ENCODE measurements around the gene MKX. TPM values are rescaled to one million over a fixed set of nuclear protein-coding genes. Genes with fewer than 3 reads are reported as not detected.

The MKX gene
- total RNA-seq, 4 donors from 2014 or later = 0.82 to 2.4 TPM; not detected in 2

- H3K9me3 ChIP-seq = peaks cover 5% of the 10 kb centered on the region in 2 donors
- H3K4me1 ChIP-seq = no peaks in the 10 kb centered on the region
- peaks cover 4% of the 10 kb centered on the region for H3K27me3 ChIP-seq
- 88 to 93% methylated on average over 4 to 5 of the region's 5 CpGs for WGBS, 2 donors (ENCODE audit: low coverage in 1 of 2)
- no peak for TF ChIP-seq POLR2AphosphoS5 (IDR thresholded peaks at IDR 0.05)
- no peak for TF ChIP-seq EP300 (IDR thresholded peaks at IDR 0.05; ENCODE audit: low read depth)
- no peak for TF ChIP-seq POLR2A (IDR thresholded peaks at IDR 0.05)
- no peak for TF ChIP-seq CTCF (IDR thresholded peaks at IDR 0.05)
- intact Hi-C loops (cut with DNase I; ENCODE audit: low total_unique reads) (no loop called here), in situ Hi-C loops (cut with MboI; ENCODE audit: low pct_ligation_motif_present in 1 of 4, low pct_unique_long_range_greater_than_20kb in 1 of 4, low sequenced_read_pairs in 3 of 4) (no loop called here)
- no peak overlapping the region for H3K4me3 ChIP-seq
- H3K36me3 ChIP-seq = no peaks in the 10 kb centered on the region
- DNase-seq = no peak
- no peak overlapping the region for H3K27ac ChIP-seq
These were observed 101.2 kb downstream of the MKX start for GRCh38 chr10:27644307-27644939.

- peaks cover 4% of the 10 kb centered on the region for H3K27me3 ChIP-seq
- H3K9me3 ChIP-seq = peaks cover 5% of the 10 kb centered on the region in 2 donors
- no peak for DNase-seq
- TF ChIP-seq POLR2AphosphoS5 (IDR thresholded peaks at IDR 0.05) (no peak), EP300 (IDR thresholded peaks at IDR 0.05; ENCODE audit: low read depth) (no peak), CTCF (IDR thresholded peaks at IDR 0.05) (no peak), POLR2A (IDR thresholded peaks at IDR 0.05) (no peak)
- no peak overlapping the region for H3K27ac ChIP-seq
- H3K4me1 ChIP-seq = no peaks in the 10 kb centered on the region
- in situ Hi-C loops (cut with MboI; ENCODE audit: low pct_ligation_motif_present in 1 of 4, low pct_unique_long_range_greater_than_20kb in 1 of 4, low sequenced_read_pairs in 3 of 4) (no loop called here), intact Hi-C loops (cut with DNase I; ENCODE audit: low total_unique reads) (no loop called here)
- no peaks in the 10 kb centered on the region for H3K36me3 ChIP-seq
- no peak overlapping the region for H3K4me3 ChIP-seq
- 61 to 70% methylated on average over 2 of the region's 2 CpGs for WGBS, 2 donors (ENCODE audit: low coverage in 1 of 2)
These were observed 102.3 kb downstream of the MKX start for GRCh38 chr10:27643301-27643700.

- 80 to 93% methylated on average over 2 of the region's 2 CpGs for WGBS, 2 donors (ENCODE audit: low coverage in 1 of 2)
- no peaks in the 10 kb centered on the region for H3K4me1 ChIP-seq
- in situ Hi-C loops (cut with MboI; ENCODE audit: low pct_ligation_motif_present in 1 of 4, low pct_unique_long_range_greater_than_20kb in 1 of 4, low sequenced_read_pairs in 3 of 4) (no loop called here), intact Hi-C loops (cut with DNase I; ENCODE audit: low total_unique reads) (no loop called here)
- H3K27me3 ChIP-seq = peaks cover under 1% of the 10 kb centered on the region
- TF ChIP-seq EP300 (IDR thresholded peaks at IDR 0.05; ENCODE audit: low read depth) = no peak
- TF ChIP-seq POLR2A (IDR thresholded peaks at IDR 0.05) = no peak
- TF ChIP-seq CTCF (IDR thresholded peaks at IDR 0.05) = no peak
- TF ChIP-seq POLR2AphosphoS5 (IDR thresholded peaks at IDR 0.05) = no peak
- no peaks in the 10 kb centered on the region for H3K36me3 ChIP-seq
- H3K4me3 ChIP-seq = no peak overlapping the region
- no peak for DNase-seq
- H3K27ac ChIP-seq = no peak overlapping the region
- peaks cover 5% of the 10 kb centered on the region in 2 donors for H3K9me3 ChIP-seq
These were observed 103.5 kb downstream of the MKX start for GRCh38 chr10:27642023-27642589.

GRCh38 chr10:27638071-27638750 is 107.4 kb downstream of the MKX start:
- TF ChIP-seq EP300 (IDR thresholded peaks at IDR 0.05; ENCODE audit: low read depth) (no peak), CTCF (IDR thresholded peaks at IDR 0.05) (no peak), POLR2A (IDR thresholded peaks at IDR 0.05) (no peak), POLR2AphosphoS5 (IDR thresholded peaks at IDR 0.05) (no peak)
- 66 to 73% methylated on average over 3 of the region's 3 CpGs for WGBS, 2 donors (ENCODE audit: low coverage in 1 of 2)
- no peak overlapping the region for H3K27ac ChIP-seq
- intact Hi-C loops (cut with DNase I; ENCODE audit: low total_unique reads) (no loop called here), in situ Hi-C loops (cut with MboI; ENCODE audit: low pct_ligation_motif_present in 1 of 4, low pct_unique_long_range_greater_than_20kb in 1 of 4, low sequenced_read_pairs in 3 of 4) (no loop called here)
- peaks cover 0 to 10% (median 1%) of the 10 kb centered on the region in 4 donors for H3K4me1 ChIP-seq
- no peaks in the 10 kb centered on the region for H3K27me3 ChIP-seq
- peaks cover 5% of the 10 kb centered on the region in 2 donors for H3K9me3 ChIP-seq
- H3K36me3 ChIP-seq = no peaks in the 10 kb centered on the region
- H3K4me3 ChIP-seq = no peak overlapping the region
- no peak for DNase-seq

All from transverse colon (tissue), 4 donors.